Activated T-cell treated with anti-CD3 and anti-CD28 coated beads, Interleukin-2, amount 50 U/mL, for 1 hour (primary cell): ENCODE results near the gene PPP1R27.

Source experiments
- DNase-seq: peaks from one replicate; pipeline ENCODE4 v3.0.0-alpha.2; 2020

The PPP1R27 gene, protein sequence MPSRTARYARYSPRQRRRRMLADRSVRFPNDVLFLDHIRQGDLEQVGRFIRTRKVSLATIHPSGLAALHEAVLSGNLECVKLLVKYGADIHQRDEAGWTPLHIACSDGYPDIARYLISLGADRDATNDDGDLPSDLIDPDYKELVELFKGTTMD

GRCh38 chr17:81834831-81835267 is at the start of gene PPP1R27:
Gene PPP1R27 (minus strand): TSS chr17:81835050. CDS start chr17:81834953, 97 bp downstream.
- no peak for DNase-seq

DNA sequence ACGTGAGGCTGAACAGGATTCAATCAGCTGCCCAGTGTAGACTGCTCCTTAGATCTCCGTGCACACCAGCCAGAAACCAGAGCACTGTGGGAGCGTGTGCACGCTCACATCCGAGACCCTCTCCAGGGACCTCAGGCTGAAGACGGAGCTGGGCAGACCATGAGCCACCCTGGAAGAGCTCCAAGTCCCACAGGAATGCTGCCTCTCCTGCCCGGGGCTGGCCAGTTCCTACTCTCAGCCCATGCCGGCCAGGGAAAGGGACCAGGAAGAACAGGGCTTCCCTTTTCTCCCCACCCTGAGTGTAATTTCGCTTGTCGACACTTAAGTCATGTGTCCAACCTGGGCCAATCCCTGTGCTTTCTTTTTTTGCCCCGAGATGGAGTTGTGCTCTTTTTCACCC is 49.7 kb upstream of the PPP1R27 start:
- DNase-seq = no peak

DNA sequence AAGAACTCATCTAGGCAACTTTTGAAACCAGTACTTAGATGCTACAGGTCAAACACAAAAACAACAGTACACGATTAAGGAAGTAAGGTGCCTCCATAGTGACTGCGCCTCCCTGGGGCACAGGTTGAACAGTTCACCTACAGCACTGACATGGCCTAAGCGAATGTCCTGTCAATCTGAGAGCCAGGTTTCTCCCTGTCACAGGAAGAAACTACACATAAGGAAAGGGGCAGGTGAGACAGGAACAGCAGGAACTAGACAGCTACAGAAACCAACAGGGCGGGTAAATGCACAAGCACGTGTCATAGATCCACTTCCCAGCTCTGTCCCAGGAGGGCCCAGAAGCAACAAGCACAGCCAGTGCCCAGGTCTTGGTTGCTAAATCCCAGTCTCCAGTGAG is 44.3 kb upstream of the PPP1R27 start:
- DNase-seq = no peak

GRCh38 chr17:81878294-81878693 is 43.4 kb upstream of the PPP1R27 start:
- DNase-seq = no peak

GRCh38 chr17:81877569-81877968 is 42.7 kb upstream of the PPP1R27 start:
- no peak for DNase-seq

DNA sequence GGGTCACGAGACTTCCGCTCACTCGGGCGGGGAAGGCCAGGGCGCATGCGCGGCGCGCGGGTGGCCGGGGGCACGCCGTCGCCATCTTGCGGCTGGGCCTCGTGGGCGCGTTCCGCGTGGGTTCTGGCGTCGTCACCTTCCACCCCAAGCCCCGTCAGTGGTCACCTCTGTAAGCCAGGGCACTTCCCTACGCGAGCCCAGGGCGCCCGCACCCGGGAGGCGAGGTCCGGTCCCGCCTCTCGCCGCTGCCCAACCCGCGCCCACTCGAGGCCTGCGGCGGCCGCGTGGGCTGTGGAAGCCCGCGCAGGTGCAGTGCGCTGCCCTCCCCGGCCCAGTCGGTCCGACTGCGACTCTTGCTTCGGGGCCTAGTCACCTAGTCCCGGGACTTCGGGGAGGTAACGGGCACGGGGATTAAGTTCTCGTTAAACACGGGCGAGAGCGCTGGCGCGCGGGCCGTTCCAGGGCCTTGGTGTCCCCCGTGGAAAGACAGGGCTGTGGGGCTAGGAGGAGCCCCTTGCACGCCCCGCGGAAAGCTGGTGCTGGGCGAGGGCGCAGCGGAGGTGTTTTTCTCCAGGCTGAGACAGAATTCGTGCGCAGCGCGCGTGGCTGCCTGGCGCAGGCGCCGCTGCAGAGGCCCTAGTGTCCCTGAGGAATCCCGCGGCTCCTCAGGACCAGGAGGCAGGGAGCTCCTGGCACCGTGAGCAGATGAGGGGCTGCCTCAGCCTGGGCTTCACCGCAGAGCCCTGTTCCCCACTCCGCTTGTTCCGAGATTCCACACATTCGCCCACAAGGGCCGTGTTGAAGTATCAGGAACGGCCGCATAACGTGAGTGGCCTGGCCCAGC is 36.8 kb upstream of the PPP1R27 start:
- DNase-seq = peak; percentile 95

DNA sequence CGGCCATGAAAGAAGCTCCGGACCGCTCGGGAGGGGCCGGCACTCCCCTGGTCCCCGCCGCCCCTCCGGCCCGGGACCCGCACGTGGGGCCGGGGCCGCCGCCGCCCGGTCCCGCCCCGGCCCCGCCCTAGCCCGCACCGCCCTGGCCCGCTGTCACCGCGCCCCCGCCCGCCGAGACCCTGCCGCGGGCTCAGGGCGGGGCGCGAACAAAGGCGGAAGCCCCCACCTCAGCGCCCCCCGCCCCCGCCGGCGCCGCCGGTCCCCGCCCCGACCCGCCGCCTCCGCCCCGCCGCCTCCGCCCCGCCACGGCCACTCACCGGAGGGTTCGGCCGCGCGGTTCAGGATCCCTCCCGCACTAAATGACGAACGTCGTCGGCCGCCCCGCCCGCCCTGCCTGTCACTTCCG is 36.1 kb upstream of the PPP1R27 start, which contains the start of gene ARHGDIA:
Gene ARHGDIA, minus strand, starts transcription at position 357 of the 406 bp plus-strand sequence. CDS start 1,407 bp downstream, outside the sequence.
- DNase-seq = no peak

DNA sequence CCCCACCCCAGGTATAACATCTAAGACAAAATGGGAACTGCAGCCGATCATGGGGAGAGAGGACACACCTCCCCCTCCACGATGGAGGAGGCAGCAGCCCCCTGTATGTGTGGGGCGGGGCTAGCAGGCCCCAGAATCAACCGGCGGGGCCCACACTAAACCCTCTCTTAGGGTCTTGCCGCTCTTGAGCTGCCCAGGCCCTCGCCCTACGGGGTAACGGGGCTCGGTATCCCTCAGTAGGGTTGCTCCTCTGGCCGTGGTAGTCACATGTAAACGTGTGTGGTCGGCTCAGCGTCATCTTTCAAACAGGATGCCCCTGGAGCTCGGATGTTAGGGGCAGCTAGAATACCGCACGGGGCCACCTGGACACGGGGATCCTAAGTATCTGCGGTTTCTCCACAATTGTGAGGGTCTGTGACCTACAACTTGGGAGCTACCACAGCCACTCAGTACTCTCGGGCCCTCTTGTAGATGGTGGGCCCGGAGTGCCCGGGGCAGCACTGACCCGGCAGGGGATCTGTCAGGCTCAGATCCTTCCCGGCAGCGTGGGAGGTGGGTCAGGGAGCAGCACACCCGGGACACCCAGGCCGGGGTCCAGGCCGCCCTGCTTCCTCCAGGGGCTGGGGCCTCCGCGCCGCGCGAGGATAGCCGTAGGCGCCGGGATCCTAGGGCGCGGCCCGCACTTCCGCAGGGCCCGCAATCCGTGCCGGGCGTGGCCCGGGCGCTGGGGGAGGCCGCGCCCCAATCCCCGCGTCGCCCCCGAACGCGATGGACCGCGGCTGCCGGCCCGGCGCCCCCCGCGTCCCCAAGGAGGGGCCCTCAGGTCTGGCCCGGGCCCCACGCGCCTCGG is 35.5 kb upstream of the PPP1R27 start:
- peak; percentile 60 for DNase-seq

DNA sequence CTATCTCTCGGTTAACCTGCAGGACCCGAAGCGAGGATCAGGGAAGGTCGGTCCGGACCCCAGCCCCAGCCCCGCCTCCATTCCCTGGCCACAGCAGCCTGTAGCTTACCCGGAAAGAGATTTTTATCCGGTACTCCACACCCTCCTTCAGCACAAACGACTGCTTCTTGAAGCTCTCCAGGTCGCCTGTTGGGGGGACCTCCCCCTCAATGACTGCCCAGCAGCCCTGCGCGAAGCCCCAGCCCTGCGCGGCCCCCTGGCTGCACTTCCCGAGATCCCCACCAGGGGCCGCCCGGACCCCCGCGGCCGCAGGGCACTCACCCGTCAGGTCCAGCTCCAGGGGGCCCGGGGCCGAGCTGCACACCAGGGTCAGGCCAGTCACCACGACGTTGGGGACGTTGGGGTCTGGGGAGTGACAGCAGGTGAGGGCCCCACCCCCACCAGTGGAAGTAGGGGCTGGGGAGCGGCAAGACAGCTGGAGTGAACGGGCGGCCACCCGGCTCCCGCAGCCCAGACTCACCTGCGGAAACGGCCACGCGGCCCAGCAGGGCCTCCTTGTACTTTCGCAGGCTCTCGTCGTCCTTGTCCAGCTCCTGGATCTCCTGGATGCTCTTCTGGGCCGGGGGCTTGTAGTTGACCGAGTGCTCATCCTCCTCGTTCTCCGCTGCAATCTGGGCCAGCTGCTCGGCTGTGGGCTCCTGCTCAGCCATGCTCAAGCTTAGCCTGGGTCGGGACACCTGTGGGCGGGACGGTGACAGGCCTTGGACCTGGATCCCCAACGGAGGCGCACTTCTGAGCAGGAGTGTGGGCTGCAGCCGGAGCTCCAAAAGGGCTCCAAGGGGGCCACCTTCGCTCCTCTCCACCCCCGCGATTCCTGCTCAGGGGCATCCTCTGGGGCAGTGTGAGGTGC is 34.6 kb upstream of the PPP1R27 start:
- DNase-seq = peak; percentile 57

- no peak for DNase-seq
Measured at GRCh38 chr17:81868674-81869220, 33.9 kb upstream of the PPP1R27 start.

- DNase-seq = peak; percentile 30
Measured at GRCh38 chr17:81867991-81868673, 33.3 kb upstream of the PPP1R27 start.

DNA sequence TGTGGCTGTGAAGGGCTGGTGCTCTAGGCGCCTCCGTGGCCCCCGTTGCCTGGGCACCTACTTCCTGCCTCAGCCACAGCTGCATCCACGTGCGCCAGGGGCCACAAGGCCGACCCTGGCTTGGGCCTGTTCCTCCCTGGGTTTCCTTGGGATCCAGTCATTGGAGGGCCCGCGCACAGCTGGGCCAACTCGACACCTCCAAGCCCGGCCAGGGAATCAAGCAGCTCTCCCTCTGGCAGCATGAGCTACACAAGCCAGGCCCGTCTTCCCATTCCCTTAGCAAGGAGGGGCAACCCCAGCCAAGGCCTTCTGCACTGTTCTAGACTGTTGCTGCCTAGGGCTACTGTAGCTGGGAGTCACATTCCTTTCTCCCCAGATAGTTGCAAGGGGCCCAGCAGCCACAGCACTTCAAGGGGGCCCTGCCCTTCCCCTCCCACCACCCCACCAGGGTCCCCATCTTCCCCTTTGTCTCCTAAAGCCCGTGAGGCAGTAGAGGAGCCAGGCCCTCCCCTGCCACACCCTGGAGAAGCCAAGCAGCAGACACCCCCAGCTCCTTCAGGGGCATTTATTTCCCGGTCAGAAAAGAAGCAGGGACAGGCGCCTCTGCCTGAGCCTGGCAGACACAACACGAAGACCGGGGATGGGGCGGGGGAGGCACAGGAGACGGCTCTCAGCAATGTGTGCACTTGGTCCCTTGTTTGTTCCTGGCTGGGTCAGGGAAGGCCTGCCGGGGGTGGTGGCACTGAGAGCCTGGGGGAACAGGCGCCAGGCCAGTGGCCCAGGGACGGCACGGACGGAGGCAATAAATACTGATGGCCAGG is 32.5 kb upstream of the PPP1R27 start:
- peak; percentile 48 for DNase-seq

DNA sequence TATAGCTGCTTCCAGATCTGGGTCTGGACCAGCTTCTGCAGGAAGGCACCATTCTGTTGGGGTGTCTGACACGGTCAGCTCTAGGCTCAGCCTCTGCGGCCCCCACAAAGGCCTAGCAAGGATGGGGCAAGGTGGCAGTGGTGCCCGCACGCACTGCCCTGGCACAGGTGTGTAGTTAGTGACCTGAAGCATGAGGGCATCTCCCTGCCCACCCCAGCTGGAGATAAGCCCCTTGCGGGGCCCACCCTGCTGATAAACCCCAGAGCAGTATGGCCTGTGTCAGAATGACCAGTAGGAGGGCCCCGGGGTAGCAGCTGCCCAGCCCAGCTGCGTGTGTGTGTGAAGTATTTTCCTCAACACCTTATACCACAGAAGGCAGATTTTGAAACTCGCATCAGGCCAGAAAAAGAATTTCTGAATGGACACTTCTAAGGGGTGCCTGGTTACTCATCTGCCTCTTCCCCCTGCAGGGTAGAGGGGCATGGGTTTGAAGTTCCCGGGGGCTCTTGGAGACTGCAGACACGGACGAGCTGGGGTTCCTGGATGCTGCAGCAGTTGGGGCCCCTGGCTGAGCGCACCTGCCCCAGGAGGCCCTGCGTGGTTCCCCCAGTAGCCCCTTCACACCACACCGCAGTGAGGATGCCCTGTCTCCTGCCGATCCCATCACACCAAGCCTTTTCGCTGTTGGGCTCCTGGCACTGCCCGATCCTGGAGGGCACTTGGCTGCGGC is 31.8 kb upstream of the PPP1R27 start:
- DNase-seq = peak; percentile 44

GRCh38 chr17:81865733-81866439 is 31.0 kb upstream of the PPP1R27 start:
- peak; percentile 30 for DNase-seq

DNA sequence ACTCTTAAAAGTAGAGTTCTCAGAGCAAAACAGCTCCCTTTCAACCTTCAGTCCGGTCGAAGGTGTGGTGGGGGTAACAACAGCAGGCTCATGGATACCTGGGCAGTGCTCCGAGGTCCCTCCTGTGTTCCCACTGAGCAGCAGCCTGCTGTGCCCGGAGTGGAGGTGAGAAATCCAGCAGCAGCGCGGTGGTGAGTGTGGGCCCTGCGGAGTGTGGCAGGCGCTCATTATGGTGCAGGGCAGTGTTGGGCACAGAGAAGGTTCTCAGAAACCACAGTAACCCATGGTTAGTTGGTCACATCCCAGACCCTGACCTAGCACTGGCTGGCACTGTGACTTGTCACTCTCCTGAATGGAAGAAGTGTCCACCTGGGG is 30.5 kb upstream of the PPP1R27 start:
- no peak for DNase-seq

DNA sequence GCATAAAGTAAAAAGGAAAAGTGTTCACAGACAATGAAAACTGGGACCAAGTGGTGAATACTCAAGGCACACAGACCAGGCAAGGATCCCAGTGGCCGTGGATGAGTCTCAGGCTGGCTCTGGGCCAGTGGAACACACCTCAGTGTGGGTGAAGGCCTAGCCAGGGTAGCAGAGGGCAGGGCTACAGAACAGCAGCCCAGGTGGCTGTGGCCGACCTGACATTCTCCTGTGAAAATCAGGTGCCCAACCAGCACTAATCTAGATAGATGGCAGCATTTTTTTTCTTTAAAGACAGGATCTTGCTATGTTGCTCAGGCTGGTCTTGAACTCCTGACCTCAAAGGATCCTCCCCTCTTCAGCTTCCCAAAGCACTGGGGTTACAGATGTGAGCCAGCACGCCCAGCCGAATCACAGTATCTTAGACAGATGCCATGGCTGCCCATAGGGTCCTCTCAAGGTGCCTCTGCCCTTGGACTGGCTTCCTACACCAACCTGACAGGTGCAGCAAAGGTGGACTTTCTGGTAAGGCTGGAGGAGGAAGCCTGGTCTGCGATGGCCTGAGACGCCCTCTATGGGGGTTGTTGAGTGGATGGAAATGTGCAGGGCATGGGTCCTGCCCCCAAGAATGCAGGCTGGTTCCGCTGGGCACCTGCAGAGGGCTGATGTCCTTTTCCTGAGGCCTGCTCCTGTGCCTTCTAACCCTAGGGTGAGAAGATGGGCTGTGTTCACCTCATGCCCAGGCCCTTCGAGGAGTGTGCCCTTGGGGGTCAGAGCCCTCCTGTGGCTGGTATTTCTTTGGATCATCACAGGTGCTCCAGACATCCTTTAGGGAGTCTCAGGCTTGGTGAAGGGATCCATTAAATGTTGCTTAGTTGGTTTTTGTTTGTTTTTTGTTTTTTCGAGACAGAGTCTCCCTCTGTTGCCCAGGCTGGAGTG is 29.3 kb upstream of the PPP1R27 start:
- no peak for DNase-seq

- DNase-seq = no peak
Measured at GRCh38 chr17:81863123-81863675, 28.3 kb upstream of the PPP1R27 start.
